ENCODE measurements around the gene KLHL2. TPM values are rescaled to one million over a fixed set of nuclear protein-coding genes. Genes with fewer than 3 reads are reported as not detected.

KLHL2 gene
- total and polyA plus RNA-seq, 2 of the 13 experiments (the other 11 are each of a cell fraction or from before 2014, with no cell fraction given): 9.2 to 17.6 TPM

- TF ChIP-seq ZBTB40 (IDR thresholded peaks at IDR 0.05) (no peak), ZBTB40 (CRISPR knock-in tag; IDR thresholded peaks at IDR 0.05) (no peak), ZNF225 (CRISPR knock-in tag; IDR thresholded peaks at IDR 0.05) (no peak)
Observed at GRCh38 chr4:165288639-165289422, 81.5 kb downstream of the KLHL2 start (continued).

- Histone ChIP-seq H3K4me3 (replicated peaks in 1 of 3; ENCODE audit: insufficient read depth in 1 of 3, low read depth in 2 of 3, low read length in 3 of 3) (no peak overlapping the region), H3K36me3 (replicated peaks in 1 of 2; ENCODE audit: control insufficient read depth in 1 of 2, insufficient read depth in 2 of 2, low read length in 2 of 2) (no peaks in the 10 kb centered on the region), H3K9ac (ENCODE audit: insufficient read depth, low read depth, low read length) (no peak overlapping the region), H3K27ac (ENCODE audit: extremely low read length, insufficient read depth, low read length) (no peak overlapping the region), H3K4me2 (ENCODE audit: low read depth, low read length) (no peak overlapping the region), H3K79me2 (ENCODE audit: insufficient read depth, low read length) (no peaks in the 10 kb centered on the region), H3K9me3 (ENCODE audit: low read length) (no peaks in the 10 kb centered on the region), H3K4me1 (ENCODE audit: insufficient read depth, low read length) (peaks cover 11% of the 10 kb centered on the region), H2AFZ (ENCODE audit: low read length) (no peak overlapping the region), H3K27me3 (ENCODE audit: control insufficient read depth in 1 of 2, insufficient read depth in 2 of 2, low read length in 2 of 2) (no peaks in the 10 kb centered on the region), H4K20me1 (ENCODE audit: insufficient read depth, low read length) (no peaks in the 10 kb centered on the region)
- POLR2A ChIA-PET: no interaction called here
- intact Hi-C loops (cut with micrococcal nuclease; ENCODE audit: unreplicated experiment): no loop called here
- in situ Hi-C loops (cut with HindIII; ENCODE audit: extremely low pct_ligation_motif_present, low pct_unique_long_range_greater_than_20kb): no loop called here
- FAIRE-seq: no peak
- DNase-seq (ENCODE audit: low spot score): no peak
- ATAC-seq: no peak
- CTCF ChIA-PET (ENCODE audit: low intra/inter-chr PET ratio, low total read pairs): no interaction called here
- BruUV-seq (replicated peaks): no TSS peak
- no peak for TF ChIP-seq ZNF138 (CRISPR knock-in tag; IDR thresholded peaks at IDR 0.05; ENCODE audit: low read depth)
- peak; percentile 21 to 23; a peak in 1 of 4 replicates for TF ChIP-seq MAFK (conservative IDR thresholded peaks at IDR 0.05 in 1 of 2, IDR thresholded peaks at IDR 0.05 in 1 of 2; ENCODE audit: low read length in 2 of 2)
- no peak for TF ChIP-seq ZNF512B (CRISPR knock-in tag; IDR thresholded peaks at IDR 0.05; ENCODE audit: borderline replicate concordance)
Observed at GRCh38 chr4:165289423-165289785, 82.0 kb downstream of the KLHL2 start.
